G401.6 (cell line): ENCODE results near the gene TMC1.

Experiments used
- FAIRE-seq: peaks from 2 replicates; lab custom pipeline; 2012; peaks lifted over from hg19 to GRCh38; lab: Jason Lieb, UNC

The TMC1 gene

GRCh38 chr9:72681283-72681630 is 159.8 kb downstream of the TMC1 start:
- FAIRE-seq: no peak

GRCh38 chr9:72684615-72685014 is 163.2 kb downstream of the TMC1 start:
- no peak for FAIRE-seq

DNA sequence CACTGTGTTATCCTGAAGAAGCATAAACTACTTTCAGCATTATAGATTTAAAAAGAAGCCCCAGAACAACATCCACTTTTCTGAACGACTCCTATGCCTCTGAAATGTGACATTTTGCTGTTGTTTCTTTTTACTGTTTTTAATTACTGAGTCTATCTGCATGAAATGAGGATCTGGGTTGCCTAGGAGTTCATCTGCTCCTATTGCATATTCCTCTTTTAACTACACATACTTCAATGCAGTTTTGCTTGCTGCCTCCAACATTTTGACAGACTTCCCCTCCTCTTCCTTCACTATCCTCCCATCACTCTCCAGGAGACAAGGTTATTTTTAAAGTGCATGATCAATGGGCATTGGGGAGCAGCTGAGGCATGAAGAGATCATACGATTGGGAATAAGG is 164.5 kb downstream of the TMC1 start:
- no peak for FAIRE-seq

DNA sequence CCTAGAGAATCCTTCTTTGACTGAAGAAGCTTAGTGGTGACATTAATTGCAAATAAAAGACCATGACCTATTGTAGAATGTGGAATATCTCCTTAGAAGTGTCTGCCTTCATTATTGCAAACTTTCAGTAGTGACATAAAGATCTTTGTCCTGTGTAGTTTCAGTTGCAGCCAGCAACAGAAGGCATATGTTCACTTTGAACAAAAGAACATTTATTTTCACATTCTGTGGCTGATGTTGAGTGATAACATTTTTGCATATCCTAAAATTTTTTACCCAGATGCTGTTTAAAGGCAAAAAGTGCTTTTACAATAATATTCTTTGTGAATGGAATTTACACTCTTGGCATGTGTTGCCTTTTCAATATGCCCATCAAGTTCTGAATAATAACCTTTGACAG is 165.9 kb downstream of the TMC1 start:
- no peak for FAIRE-seq

DNA sequence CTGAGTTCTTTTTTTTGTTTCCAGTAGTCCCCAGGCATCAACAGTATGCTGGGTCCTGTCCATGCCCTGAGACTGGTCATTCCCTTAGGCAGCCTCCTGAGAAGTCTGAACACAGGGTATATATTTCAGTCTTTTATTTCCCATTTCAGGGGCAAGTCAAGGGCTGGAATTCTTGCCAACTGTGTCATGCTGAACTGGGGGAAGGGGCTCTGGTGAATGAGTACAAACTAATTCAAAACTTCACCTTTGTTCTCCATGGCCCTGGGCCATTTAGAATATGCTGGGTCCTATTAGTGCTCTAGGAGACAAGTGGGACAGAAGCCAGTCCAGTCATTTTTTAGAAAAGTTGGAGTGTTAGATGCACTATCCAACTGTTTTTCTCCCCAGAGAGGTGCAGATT is 170.3 kb downstream of the TMC1 start:
- no peak for FAIRE-seq

- FAIRE-seq: no peak
Measured at GRCh38 chr9:72695365-72695764, 174.0 kb downstream of the TMC1 start.

- no peak for FAIRE-seq
Measured at GRCh38 chr9:72696511-72696910, 175.1 kb downstream of the TMC1 start.

GRCh38 chr9:72701510-72701909 is 180.1 kb downstream of the TMC1 start:
- FAIRE-seq: no peak

GRCh38 chr9:72703574-72703973 is 182.2 kb downstream of the TMC1 start:
- no peak for FAIRE-seq

DNA sequence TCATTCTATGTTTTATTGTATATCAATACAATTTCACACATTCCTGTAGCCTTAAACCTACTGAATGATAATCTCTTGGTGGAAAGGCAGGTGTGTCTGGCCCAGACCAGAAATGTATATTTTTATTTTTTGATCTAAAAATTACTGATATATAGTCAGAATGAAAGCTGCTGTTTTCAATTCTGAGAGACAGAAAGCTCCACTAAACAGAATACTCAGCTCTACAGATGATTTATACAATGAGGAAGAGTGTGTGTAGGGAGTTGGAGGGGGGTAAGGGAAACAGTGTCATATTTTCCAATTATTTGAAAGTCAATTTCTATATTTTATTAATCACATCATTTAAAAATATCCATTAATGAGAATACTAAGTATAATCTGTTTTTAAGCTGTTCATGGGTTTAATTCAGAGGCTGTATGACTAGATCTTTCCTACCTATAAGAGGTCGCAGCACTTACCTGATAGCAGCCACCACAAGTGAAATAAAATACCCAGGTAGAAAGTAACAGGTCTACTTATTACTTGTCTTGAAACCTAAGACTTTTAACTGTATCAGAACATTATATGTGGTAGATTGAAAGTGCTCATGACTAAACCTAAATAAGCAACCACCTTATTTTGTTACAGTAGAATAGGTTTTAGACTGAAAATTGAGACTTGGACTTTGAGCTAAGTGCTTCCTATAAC is 183.4 kb downstream of the TMC1 start:
- FAIRE-seq: no peak

GRCh38 chr9:72718503-72718902 is 197.1 kb downstream of the TMC1 start:
- no peak for FAIRE-seq

DNA sequence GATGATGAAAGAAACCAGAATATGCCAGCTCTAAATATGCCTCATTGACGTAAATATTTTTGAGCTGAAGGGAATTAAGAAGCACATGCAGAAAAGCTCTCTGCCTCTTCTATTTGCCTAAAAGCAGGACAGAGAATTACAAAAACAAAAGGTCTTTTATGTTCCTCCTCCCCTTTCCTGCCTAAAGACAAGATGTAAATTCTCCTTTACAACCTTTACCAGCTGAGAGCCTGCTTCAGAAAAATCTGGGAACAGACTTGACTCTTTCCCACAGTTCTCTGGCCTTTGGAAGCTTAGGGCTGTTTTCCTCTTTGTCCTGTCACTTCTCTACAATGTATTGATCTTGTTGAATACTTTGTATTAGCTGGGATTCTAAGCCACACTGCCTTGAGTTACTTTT is 199.7 kb downstream of the TMC1 start:
- FAIRE-seq: no peak

GRCh38 chr9:72726947-72727346 is 205.5 kb downstream of the TMC1 start:
- FAIRE-seq: no peak

DNA sequence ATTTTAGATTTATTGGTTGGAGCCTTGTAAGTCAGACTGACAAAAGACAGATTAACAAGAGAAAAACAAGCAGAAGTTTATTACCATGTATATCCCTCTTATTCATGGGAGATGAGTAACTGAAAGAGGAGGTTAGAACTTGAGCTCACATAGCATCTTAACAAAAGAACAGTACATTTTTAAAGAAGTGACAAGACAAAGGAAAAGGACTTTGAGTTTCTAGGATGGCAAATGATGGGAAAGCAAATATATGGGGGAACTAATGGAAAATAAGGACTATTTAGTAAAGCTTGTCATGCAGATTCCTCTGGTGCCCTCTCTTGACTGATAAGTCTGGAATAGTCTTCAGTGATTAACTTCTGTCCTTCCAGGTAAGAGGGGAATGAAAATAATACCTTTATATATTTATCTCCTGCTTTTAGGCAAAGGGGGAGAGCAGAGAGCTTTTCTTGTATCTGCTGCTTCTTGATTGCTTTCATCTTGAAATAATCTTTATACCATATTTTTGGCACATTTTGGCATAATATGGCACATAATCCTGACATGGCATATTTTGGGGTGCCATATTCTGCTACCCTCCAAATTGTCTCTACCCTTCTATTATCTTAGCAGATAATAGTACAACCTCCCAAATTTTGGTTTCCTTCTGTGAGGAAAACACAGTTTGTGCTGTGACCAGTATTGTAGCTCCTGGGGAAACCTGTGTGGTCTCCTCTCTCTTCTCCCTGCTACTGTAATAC is 206.8 kb downstream of the TMC1 start:
- no peak for FAIRE-seq

GRCh38 chr9:72733895-72734294 is 212.5 kb downstream of the TMC1 start:
- FAIRE-seq: no peak

- no peak for FAIRE-seq
Measured at GRCh38 chr9:72734631-72735030, 213.2 kb downstream of the TMC1 start.

DNA sequence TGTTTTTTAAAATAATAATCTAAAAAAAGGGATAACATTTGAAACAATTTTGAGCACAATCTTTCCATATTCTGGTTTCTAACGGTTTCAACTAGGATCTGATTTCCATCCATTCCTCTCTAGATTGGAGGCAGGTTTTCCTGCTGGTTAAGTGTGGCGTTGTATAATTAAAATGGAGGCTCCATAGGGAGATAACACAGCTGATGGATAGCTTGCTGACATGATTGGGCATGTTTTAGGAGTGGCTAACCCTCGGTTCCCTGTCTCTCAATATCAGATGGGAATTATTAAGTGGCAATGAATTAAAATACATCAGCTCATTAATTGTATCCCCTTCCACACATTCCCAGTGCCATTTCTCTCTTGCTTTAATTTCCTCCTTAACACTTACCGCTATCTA is 222.4 kb downstream of the TMC1 start:
- no peak for FAIRE-seq

DNA sequence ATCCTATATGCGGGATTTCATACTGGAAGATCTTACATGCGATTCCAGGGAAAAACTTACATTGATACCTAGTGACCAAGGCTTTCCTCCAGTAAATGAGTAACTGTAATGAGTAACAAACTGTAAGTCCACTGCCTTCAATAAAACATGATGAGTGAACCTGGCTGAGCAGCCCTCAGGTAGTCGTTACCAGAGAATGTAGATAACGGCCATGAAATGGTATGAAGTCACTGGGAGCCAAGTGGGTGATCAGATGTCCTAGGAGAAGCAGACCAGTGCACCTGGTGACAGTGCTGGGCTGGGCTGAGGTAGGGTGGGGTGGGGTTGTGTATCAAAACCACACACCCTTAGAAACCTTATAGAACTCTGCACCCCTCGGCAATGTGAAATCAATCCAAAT is 227.9 kb downstream of the TMC1 start:
- FAIRE-seq: no peak

DNA sequence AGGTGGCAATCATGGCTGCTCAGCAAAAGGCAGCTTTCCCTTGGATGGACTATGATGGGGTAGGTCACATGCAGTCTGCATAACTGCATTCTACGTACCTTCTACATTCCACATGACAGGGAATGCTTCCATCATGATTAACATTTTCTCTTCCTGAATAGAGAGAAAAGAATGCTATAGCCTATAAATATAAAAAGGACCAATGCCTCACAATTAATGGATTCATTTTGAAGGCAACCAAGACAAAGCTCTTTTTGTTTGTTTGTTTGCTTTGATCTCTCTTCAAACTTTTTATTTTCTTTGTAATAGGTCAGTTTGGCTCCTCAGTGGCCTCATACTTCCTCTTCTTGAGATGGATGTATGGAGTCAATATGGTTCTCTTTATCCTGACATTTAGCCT is 230.1 kb downstream of the TMC1 start:
- FAIRE-seq: no peak

- no peak for FAIRE-seq
Measured at GRCh38 chr9:72753266-72753893, 232.0 kb downstream of the TMC1 start.

DNA sequence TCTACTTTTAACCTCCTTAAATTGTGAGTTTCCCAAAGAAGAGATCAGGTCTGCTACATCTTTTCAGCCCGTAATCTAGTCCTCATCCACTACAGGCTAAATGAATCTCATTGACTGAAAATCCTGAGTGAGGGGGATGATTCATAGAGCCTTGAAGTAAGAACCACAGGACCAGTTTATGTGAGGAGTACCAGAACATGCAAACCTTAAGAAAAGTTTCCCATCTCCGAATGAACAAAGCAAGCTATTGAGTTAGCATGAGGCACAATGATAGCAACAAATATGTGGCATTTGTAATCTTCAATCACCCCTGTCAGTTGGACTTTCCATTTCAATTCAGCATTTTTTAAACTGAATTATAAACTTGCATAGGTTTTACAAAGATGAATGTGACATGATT is 234.4 kb downstream of the TMC1 start:
- FAIRE-seq: no peak

DNA sequence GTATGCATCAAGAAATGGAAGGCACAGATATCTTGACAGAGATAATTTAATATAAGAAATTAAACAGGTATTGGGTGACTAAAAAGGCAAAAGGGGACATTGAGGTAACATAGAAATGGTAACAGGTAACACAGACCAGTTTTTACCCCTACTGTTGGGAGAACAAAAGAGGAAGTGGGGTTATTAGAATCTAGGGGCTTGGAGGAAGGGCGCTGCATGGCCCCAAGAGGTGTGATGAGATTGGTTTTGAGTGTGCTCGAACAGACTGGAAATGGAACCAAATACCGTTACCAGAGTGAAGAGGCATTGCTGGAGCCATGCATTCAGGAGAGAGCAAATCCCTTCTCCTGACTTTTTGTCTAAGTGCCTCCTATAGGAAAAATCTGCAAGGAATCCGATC is 237.5 kb downstream of the TMC1 start:
- FAIRE-seq: no peak

DNA sequence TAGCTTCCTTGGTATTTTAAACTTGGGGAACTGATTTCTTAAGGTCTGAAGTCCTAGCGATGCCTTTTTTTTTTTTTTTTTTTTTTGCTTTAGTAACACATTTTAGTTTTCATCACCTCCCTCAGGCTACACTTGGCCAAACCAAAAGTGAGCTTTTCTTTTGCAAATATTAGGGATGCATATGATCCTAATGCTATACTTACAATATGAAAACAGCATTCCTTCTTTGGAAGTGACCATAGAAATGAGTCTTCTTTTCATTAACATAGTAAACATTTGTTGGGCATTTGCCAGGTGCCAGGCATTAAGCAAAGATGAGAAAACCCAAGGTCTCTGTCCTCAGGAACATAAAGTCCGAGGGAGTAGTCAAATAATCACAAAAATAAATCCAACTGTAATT is 241.6 kb downstream of the TMC1 start:
- no peak for FAIRE-seq

DNA sequence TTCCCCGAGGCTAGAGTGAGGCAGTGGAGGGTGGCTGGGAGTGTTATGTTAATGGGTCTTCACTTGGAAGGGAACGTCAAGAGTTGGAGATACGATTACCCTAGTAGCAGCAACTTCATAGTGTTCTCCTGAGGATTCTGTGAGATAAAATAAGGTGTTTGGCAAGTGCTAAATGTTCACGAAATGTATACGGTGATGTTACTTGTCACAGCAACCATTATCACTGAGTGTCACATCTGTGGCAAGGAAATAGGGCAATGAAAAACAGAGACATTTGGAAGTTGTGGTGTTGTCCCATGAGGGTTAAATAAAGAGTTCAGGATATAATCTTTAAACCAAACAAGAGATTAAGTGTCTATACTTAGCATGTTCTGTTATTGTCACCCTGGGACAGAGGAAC is 248.1 kb downstream of the TMC1 start:
- FAIRE-seq: no peak
